ENCODE data around the gene AP1S1.
"Not testable (repeated sequence)": the region's sequence is repeated elsewhere in the genome, so short reads cannot be mapped to it uniquely, and the experiment has no call there.

Gene AP1S1

GRCh38 chr7:101125989-101126650 is 28.2 kb upstream of the AP1S1 start:
- peak; percentile 13 to 55 for DNase-seq

DNA sequence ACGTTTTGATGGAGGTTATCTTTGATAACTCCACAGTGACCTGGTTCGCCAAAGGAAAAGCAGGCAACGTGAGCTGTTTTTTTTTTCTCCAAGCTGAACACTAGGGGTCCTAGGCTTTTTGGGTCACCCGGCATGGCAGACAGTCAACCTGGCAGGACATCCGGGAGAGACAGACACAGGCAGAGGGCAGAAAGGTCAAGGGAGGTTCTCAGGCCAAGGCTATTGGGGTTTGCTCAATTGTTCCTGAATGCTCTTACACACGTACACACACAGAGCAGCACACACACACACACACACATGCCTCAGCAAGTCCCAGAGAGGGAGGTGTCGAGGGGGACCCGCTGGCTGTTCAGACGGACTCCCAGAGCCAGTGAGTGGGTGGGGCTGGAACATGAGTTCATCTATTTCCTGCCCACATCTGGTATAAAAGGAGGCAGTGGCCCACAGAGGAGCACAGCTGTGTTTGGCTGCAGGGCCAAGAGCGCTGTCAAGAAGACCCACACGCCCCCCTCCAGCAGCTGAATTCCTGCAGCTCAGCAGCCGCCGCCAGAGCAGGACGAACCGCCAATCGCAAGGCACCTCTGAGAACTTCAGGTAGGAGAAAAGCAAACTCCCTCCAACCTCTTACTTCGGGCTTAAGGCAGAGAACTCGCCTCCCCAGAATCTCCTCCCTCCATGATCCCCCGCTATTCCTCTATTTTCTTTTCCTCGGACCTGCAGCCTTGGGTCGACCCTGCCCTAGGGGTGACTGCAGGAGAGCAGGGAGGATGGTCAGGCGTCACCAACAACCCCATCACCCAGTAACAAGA is 27.4 kb upstream of the AP1S1 start, which contains the start of gene SERPINE1:
SERPINE1 (plus strand) TSS at position 454 of the 809 bp plus-strand sequence. CDS start 1,290 bp downstream, outside the sequence.
- DNase-seq, result peak; percentile 61 to 70

- no peak for DNase-seq
These were observed 26.7 kb upstream of the AP1S1 start for GRCh38 chr7:101127460-101128039.

GRCh38 chr7:101128040-101128834 is 26.0 kb upstream of the AP1S1 start:
- no peak for DNase-seq

DNA sequence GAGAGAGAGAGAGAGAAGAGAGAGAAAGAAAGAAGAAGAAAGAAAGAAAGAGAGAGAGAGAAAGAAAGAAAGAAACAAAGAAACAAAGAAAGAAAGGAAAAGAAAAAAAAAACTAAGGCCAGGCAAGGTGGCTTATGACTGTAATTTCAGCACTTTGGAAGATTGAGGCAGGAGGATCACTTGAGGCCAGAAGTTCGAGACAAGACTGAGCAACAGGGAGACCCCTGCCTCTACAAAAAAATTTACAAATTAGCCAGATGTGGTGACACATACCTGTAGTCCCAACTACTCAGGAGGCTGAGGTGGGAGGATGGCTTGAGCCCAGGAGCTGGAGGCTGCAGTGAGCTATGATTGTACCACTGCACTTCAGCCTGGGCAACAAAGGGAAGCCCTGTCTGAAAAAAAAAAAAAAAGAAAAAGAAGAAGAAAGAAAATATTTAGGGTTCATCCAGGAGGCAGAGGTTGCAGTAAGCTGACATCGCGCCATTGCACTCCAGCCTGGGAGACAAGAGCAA is 24.6 kb upstream of the AP1S1 start:
- no peak for DNase-seq

- DNase-seq, result not testable (repeated sequence)
These were observed 21.4 kb upstream of the AP1S1 start for GRCh38 chr7:101132626-101133600.

DNA sequence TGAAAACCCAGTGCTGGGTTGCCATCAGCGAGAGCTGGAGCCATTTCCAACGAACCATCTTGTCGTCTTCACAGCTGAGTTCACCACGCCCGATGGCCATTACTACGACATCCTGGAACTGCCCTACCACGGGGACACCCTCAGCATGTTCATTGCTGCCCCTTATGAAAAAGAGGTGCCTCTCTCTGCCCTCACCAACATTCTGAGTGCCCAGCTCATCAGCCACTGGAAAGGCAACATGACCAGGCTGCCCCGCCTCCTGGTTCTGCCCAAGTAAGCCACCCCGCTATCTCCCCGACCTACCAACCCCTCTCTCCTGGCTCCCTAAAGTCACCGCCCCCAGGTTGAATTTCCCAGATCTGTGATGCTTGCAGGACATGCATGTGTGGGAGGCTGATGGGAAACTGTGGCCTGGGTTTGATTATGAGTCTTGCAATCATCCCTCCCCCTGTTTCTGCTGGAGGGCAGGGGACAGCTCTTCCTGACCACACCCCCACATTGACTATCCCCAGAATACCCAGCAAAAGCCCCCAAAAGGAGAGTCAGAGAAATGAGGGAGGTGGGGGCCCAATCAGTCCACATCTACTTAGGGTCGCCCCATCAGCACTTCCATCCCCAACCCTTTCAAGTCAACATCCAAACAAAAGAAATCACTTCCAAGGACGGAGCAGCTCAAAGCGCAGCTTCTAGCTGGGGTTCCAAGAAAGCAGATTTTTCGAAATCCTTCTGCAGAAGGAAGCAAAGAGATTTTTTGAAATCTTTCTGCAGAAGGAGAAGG is 20.5 kb upstream of the AP1S1 start:
- DNase-seq, result no peak

- DNase-seq, result no peak
These were observed 19.8 kb upstream of the AP1S1 start for GRCh38 chr7:101134399-101134980.

GRCh38 chr7:101137651-101138212 is 16.5 kb upstream of the AP1S1 start:
- no peak for DNase-seq

DNA sequence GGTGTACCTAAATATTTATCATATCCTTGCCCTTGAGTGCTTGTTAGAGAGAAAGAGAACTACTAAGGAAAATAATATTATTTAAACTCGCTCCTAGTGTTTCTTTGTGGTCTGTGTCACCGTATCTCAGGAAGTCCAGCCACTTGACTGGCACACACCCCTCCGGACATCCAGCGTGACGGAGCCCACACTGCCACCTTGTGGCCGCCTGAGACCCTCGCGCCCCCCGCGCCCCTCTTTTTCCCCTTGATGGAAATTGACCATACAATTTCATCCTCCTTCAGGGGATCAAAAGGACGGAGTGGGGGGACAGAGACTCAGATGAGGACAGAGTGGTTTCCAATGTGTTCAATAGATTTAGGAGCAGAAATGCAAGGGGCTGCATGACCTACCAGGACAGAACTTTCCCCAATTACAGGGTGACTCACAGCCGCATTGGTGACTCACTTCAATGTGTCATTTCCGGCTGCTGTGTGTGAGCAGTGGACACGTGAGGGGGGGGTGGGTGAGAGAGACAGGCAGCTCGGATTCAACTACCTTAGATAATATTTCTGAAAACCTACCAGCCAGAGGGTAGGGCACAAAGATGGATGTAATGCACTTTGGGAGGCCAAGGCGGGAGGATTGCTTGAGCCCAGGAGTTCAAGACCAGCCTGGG is 15.9 kb upstream of the AP1S1 start:
- DNase-seq, result peak; percentile 82 to 87

GRCh38 chr7:101140339-101140699 is 14.0 kb upstream of the AP1S1 start:
- no peak for DNase-seq

GRCh38 chr7:101140746-101141382 is 13.4 kb upstream of the AP1S1 start:
- DNase-seq, result no peak

GRCh38 chr7:101151908-101152651 is 2.2 kb upstream of the AP1S1 start:
- no peak for DNase-seq

- DNase-seq, result no peak
These were observed 422 bp downstream of the AP1S1 start for GRCh38 chr7:101154693-101155102.

DNA sequence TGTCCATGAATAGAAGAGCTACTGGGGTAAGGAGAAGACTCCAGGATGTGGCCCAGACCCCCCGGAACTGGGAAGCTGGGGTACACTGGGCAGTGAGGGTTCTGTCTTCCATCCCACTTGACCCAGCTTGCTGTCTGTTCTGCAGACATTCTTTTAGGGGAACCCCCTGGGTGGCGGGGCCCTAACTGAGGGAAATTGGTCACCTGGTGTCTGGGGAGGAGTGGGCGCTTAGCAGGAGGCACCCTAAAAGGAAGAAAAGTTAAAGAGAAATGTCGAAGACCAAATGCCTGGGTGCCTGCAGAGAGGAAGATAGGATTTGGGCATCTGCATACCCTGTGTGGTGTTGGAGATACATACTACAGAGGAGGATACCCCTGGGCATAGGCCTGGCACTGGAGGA is 1.0 kb downstream of the AP1S1 start:
- no peak for DNase-seq

DNA sequence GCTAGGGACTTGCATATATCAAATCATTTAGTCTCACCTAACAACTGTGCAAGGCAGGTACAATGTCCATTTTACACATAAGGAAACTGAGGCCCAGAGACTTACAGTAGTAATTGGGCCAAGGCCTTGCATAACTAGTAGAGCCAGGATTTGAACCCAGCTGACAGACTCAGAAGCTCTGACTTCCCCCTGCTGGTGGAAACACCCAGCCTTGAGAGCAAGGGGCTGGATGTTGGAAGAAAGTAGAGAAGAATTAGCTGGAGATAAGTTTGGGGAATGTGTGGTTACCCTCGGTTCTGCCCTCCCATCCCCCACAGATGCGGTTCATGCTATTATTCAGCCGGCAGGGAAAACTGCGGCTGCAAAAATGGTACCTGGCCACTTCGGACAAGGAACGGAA is 2.0 kb downstream of the AP1S1 start:
- DNase-seq, result no peak

GRCh38 chr7:101156866-101157589 is 2.8 kb downstream of the AP1S1 start:
- no peak for DNase-seq

Measured in CD4-positive, alpha-beta T cell treated with Interleukin-4 for 1 hour (primary cell).